GM11168 (cell line): Measurements from ENCODE around the gene CTXN3.

Experiments used
- in situ Hi-C: fragments of 300-500 bp; cut with MboI; formaldehyde crosslinking; loops from one replicate; pipeline ENCODE4 v1.12.0; 2022; ENCODE audit warnings: low sequenced_read_pairs; ENCODE audit not compliant: unreplicated experiment

The CTXN3 gene

GRCh38 chr5:127695346-127695745 lies 46.5 kb downstream of the CTXN3 start:
- in situ Hi-C loops, result no loop called here

GRCh38 chr5:127696683-127697082 lies 47.8 kb downstream of the CTXN3 start:
- in situ Hi-C loops, result no loop called here

GRCh38 chr5:127697894-127698600 lies 49.2 kb downstream of the CTXN3 start:
- in situ Hi-C loops, result no loop called here

- in situ Hi-C loops, result no loop called here
Observed at GRCh38 chr5:127699416-127699815, 50.5 kb downstream of the CTXN3 start.

GRCh38 chr5:127700237-127700766 lies 51.4 kb downstream of the CTXN3 start:
- in situ Hi-C loops, result no loop called here

GRCh38 chr5:127702434-127702833 lies 53.6 kb downstream of the CTXN3 start:
- in situ Hi-C loops, result no loop called here

GRCh38 chr5:127702926-127703561 lies 54.2 kb downstream of the CTXN3 start, which contains the start of gene CCDC192:
CCDC192 (plus strand) TSS chr5:127703391; CDS start chr5:127703446, 55 bp downstream.
- in situ Hi-C loops, result no loop called here

- in situ Hi-C loops, result no loop called here
Observed at GRCh38 chr5:127705120-127705892, 56.4 kb downstream of the CTXN3 start.

- in situ Hi-C loops, result no loop called here
Observed at GRCh38 chr5:127706691-127707090, 57.8 kb downstream of the CTXN3 start.

GRCh38 chr5:127707209-127707608 lies 58.3 kb downstream of the CTXN3 start:
- in situ Hi-C loops, result no loop called here
